Measurements from ENCODE around the gene SLC18A3. TPM values are rescaled to one million over a fixed set of nuclear protein-coding genes. Genes with fewer than 3 reads are reported as not detected.

SLC18A3 gene
- total RNA-seq, 1 experiment from 2014 or later = not detected

GRCh38 chr10:49651039-49651835 lies 41.1 kb downstream of the SLC18A3 start:
- DNase-seq (ENCODE audit: low read depth) = no peak

GRCh38 chr10:49651917-49652316 lies 41.8 kb downstream of the SLC18A3 start:
- DNase-seq (ENCODE audit: low read depth) = no peak

DNA sequence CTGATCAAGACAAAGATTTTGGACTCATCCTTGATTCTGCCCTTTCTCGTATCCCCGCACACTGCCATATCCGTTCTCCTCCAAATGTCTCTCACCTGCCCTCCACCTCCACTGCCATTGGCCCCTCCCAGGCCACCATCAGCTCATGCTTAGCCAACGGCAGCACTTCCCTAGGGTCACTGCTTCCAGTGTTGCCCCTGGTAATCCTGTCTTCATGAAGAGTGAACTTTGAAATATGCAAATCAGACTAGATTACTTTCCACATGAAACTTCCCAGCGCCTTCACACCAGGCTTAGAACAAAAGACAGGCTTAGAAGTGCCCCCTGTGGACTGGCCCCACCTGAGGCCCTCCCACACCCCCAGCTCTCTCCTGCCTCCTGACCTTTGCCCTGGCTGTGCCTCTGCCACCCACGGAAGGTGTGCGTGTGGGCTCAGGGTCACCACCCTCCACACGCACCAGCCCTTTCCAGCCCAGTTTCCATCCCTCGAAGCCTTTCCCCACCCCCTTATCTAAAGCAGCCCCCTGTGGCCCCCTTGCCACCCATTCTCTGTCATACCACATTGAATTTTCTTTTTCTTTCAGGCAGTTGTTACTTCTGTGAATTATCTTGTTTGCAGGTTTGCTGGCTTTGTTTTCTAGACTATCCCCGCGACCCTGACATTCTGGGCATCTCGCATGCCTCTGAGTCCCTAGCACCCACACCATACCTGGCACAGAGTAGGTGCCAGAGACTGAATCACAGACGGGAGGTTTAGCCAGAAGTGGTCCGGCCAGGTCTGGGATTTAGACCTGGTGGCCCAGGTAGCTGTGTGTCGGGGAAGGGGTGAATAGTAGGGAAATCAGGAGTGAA lies 42.5 kb downstream of the SLC18A3 start:
- no peak for DNase-seq (ENCODE audit: low read depth)

- no peak for DNase-seq (ENCODE audit: low read depth)
Measured at GRCh38 chr10:49653273-49653929, 43.3 kb downstream of the SLC18A3 start.

DNA sequence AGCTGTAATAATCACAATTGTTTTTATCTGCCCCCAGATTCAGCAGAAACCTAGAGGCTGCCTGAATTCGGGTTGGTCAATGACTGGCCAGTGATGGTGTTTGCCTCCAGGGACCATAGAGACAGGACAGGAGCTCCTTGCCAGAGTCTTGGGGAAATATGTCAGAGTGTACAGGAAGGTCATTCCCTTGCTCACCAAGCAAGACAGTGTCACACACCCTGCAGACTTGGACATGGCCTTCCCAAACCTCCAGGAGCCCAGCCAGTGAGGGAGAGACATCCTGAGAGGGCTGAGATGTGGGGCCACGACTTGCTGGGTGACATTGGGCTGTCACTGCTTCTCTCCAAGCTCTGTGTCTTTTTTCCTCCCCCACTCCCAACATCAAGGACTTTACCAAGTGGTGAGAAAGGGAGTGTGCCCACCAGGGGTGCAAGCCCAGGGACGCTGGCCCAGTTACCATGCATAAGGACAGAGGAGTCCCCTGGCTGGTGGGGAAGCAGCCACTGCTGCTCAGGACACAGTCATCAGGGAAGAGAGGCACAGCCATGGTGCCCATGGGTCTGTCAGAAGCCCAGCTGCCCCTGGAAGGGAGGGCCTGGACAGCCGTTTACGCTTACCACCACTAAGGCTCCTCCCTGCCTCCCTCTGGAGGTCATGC lies 44.1 kb downstream of the SLC18A3 start:
- no peak for DNase-seq (ENCODE audit: low read depth)

GRCh38 chr10:49655099-49655498 lies 45.0 kb downstream of the SLC18A3 start:
- no peak for DNase-seq (ENCODE audit: low read depth)

- DNase-seq (ENCODE audit: low read depth) = no peak
Measured at GRCh38 chr10:49656845-49657493, 46.9 kb downstream of the SLC18A3 start.

DNA sequence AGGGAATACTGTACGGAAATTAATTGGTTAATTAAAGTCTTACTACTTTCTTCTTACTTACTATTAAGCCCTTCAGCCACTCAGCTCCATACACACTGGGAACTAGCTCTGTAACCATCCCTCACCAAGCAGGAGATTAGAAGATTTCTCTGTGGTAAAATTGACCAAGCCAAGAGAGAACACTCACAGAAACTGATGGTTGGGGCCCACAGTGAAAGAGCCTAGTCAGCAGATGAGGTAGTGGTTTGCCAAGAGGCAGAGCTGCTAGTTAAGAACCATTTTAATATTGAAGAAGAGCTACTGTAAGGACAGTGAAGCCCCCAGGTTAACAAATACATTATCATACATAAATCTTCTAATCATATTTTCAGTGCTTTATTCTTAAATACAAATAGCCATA lies 47.5 kb downstream of the SLC18A3 start:
- DNase-seq (ENCODE audit: low read depth) = no peak

DNA sequence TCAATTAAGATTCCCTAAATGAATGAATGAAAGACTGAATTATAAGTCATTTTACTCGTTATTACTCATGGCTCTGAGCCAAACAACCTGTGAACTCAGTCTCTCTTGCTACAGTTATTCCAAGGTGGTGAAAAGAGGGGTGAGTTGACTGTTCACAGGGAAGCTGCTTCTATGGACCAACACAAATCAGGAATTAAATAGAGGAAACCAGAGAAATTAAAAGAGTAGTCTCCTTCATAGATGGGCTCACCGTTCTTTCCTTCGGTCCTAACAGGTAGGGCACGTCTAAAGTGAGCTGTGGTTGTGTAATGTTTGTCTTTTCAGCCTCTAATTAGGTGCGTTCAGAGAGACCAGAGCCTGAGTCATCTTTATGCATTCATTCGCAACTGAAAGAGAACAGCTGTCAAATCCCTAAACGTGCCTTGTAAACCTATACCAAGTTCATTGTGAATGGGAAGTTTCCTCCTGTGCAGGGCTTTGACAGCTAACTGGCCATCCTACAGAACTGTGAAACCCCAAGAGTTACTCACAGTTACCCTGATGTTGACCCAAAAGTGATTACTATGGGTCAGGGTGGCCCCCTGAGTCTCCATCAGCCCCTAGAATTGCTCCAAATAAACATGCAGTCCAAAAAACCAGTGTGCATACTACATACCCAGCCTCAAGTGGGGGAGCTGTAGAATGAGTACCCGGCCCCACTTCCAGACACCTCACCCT lies 51.2 kb downstream of the SLC18A3 start:
- no peak for DNase-seq (ENCODE audit: low read depth)

Other genes starting within 250 kb of the SLC18A3 start
- gene DRGX, start 214.2 kb upstream of the SLC18A3 start, total RNA-seq (2014; rRNA removed; shearing (Covaris generic)) = not detected in 2 replicates
- gene ERCC6, start 71.2 kb upstream of the SLC18A3 start, total RNA-seq (2014; rRNA removed; shearing (Covaris generic)) = 8.9 and 11.3 TPM in 2 replicates
- not detected in 2 replicates for gene CHAT, start 3.7 kb downstream of the SLC18A3 start, total RNA-seq (2014; rRNA removed; shearing (Covaris generic))
- not detected in 2 replicates for gene C10orf53, start 69.3 kb downstream of the SLC18A3 start, total RNA-seq (2014; rRNA removed; shearing (Covaris generic))
- 2.0 and 3.0 TPM in 2 replicates for gene OGDHL, start 152.0 kb downstream of the SLC18A3 start, total RNA-seq (2014; rRNA removed; shearing (Covaris generic))

Measured in M059J (cell line).